Measurements from ENCODE around the gene OGFOD1.
A peak's percentile ranks its signal among the peaks of the same experiment; 100 is the strongest.

DNA sequence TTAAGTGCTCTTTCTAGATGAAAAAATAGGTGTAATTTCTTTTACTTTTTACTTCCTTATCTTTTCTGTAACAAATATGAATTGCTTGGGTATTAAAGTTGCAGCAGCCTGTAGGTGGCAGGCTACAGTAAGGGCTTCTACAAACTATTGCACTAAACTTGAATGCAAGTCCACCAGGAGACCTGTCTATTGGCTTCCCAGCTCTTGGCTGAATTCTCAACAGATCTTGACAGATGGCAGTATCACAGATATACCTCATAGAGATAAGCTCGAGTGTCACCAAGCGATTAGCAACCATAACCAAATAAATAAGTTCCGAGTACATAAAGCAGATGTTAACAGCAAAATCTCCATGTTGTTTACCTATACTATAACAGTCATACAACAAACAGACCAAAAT is 62.6 kb downstream of the OGFOD1 start:
- peak; percentile 77 for TF ChIP-seq CTCF (IDR thresholded peaks at IDR 0.05; ENCODE audit: insufficient read depth, low read length, poor library complexity, severe bottlenecking)
- no peak for TF ChIP-seq EZH2phosphoT487 (conservative IDR thresholded peaks at IDR 0.05; ENCODE audit: low read length)

Measured in SU-DHL-6 (cell line).